GM19023 (cell line): ENCODE data around the gene HRCT1.

ENCODE experiments used
- ATAC-seq: cut with Tn5 transposase; IDR thresholded peaks from one replicate; pipeline ENCODE4 v1.9.1; 2021; ENCODE audit warnings: mild to moderate bottlenecking, moderate library complexity; ENCODE audit not compliant: unreplicated experiment

The HRCT1 gene

GRCh38 chr9:35940458-35941407, 34.7 kb downstream of the HRCT1 start:
- no peak for ATAC-seq

GRCh38 chr9:35942286-35942685, 36.3 kb downstream of the HRCT1 start:
- ATAC-seq = no peak

- ATAC-seq = no peak
These were observed 38.2 kb downstream of the HRCT1 start for GRCh38 chr9:35944173-35944572.

- ATAC-seq = no peak
These were observed 38.8 kb downstream of the HRCT1 start for GRCh38 chr9:35944841-35945240.

GRCh38 chr9:35945341-35946018, 39.5 kb downstream of the HRCT1 start:
- no peak for ATAC-seq

- no peak for ATAC-seq
These were observed 42.4 kb downstream of the HRCT1 start for GRCh38 chr9:35948451-35948850.

- ATAC-seq = no peak
These were observed 42.9 kb downstream of the HRCT1 start for GRCh38 chr9:35948901-35949318.

GRCh38 chr9:35951736-35952135, 45.7 kb downstream of the HRCT1 start:
- ATAC-seq = no peak

GRCh38 chr9:35952526-35953191, 46.7 kb downstream of the HRCT1 start:
- no peak for ATAC-seq

GRCh38 chr9:35954942-35955546, 49.0 kb downstream of the HRCT1 start:
- no peak for ATAC-seq

GRCh38 chr9:35956651-35957050, 50.6 kb downstream of the HRCT1 start:
- no peak for ATAC-seq
